ENCODE results near the gene PTPRN2. TPM values are rescaled to one million over a fixed set of nuclear protein-coding genes. Genes with fewer than 3 reads are reported as not detected.

Gene PTPRN2
- total and polyA plus RNA-seq, 9 of the 15 experiments (the other 6 are each of a cell fraction or from before 2014, with no cell fraction given), result not detected

GRCh38 chr7:157820796-157821195 lies 766.8 kb downstream of the PTPRN2 start:
- POLR2A ChIA-PET, result interaction anchor here (0.6 kb wide), 1 partner anchor 106 kb away, joined by 3 read pairs; no protein-coding TSS in a partner anchor
- Histone ChIP-seq H3K4me1 (replicated peaks in 1 of 2; ENCODE audit: control insufficient read depth in 2 of 2, insufficient read depth in 2 of 2, low read length in 2 of 2) (peaks cover 0 to 8% of the 10 kb centered on the region in 2 experiments; a peak in 1 of 5 replicates), H2AFZ (ENCODE audit: low read depth, low read length) (no peak overlapping the region), H3K4me2 (ENCODE audit: insufficient read depth, low read length) (no peak overlapping the region), H3K9ac (ENCODE audit: insufficient read depth in 1 of 2, low read depth in 2 of 2, low read length in 2 of 2) (no peak overlapping the region), H3K36me3 (ENCODE audit: control insufficient read depth, insufficient read depth, low read length) (no peaks in the 10 kb centered on the region), H3K9me1 (ENCODE audit: control insufficient read depth, insufficient read depth, low read length) (no peaks in the 10 kb centered on the region), H3K4me3 (no peak overlapping the region), H3K27me3 (ENCODE audit: control insufficient read depth in 2 of 2, insufficient read depth in 2 of 2, low read length in 2 of 2) (peaks cover 0 to 42% of the 10 kb centered on the region in 2 experiments; a peak in 3 of 5 replicates), H3K79me2 (ENCODE audit: control insufficient read depth, insufficient read depth, low read length) (no peaks in the 10 kb centered on the region), H4K20me1 (replicated peaks; ENCODE audit: control insufficient read depth, insufficient read depth, low read length) (peaks cover 2% of the 10 kb centered on the region; the same call in 1 of the 2 replicates), H3K27ac (ENCODE audit: extremely low read depth, low read depth, low read length) (no peak overlapping the region), H3K9me3 (replicated peaks; ENCODE audit: control insufficient read depth, insufficient read depth, low read depth, low read length) (no peaks in the 10 kb centered on the region; the same call in 1 of the 2 replicates)
- in situ Hi-C loops (cut with MboI), result loop anchor here (10.0 kb wide), 1 partner anchor 766 kb away; no protein-coding TSS in a partner anchor
- no TSS peak for BruUV-seq (replicated peaks)
- TF ChIP-seq FOS (IDR thresholded peaks at IDR 0.05; ENCODE audit: extremely low read depth, insufficient read length), result no peak
- TF ChIP-seq EZH2 (IDR thresholded peaks at IDR 0.05; ENCODE audit: borderline replicate concordance, low read depth, low read length), result no peak
- TF ChIP-seq MYC (IDR thresholded peaks at IDR 0.05; ENCODE audit: low read depth, low read length), result no peak
- no peak for TF ChIP-seq MYC (CRISPR knock-in tag; IDR thresholded peaks at IDR 0.05; ENCODE audit: borderline replicate concordance, low read depth)
- no peak for TF ChIP-seq ZKSCAN8 (CRISPR knock-in tag; IDR thresholded peaks at IDR 0.05)
- no peak for TF ChIP-seq ZNF696 (CRISPR knock-in tag; conservative IDR thresholded peaks at IDR 0.05)
- TF ChIP-seq SUPT5H (IDR thresholded peaks at IDR 0.05), result no peak
- TF ChIP-seq CREB3 (tag; conservative IDR thresholded peaks at IDR 0.05; ENCODE audit: low read depth), result no peak
- TF ChIP-seq NFIX (CRISPR knock-in tag; IDR thresholded peaks at IDR 0.05; ENCODE audit: low read depth), result no peak
- TF ChIP-seq PYGO2 (tag; IDR thresholded peaks at IDR 0.05), result no peak
- TF ChIP-seq ZKSCAN3 (CRISPR knock-in tag; IDR thresholded peaks at IDR 0.05), result no peak
- no peak for TF ChIP-seq NR0B1 (IDR thresholded peaks at IDR 0.05; ENCODE audit: partially characterized antibody)
- TF ChIP-seq PML (IDR thresholded peaks at IDR 0.05; ENCODE audit: low read length), result no peak
- TF ChIP-seq FIP1L1 (IDR thresholded peaks at IDR 0.05; ENCODE audit: low read depth, low read length, poor library complexity, severe bottlenecking), result no peak
- no peak for TF ChIP-seq ZNF134 (CRISPR knock-in tag; conservative IDR thresholded peaks at IDR 0.05)
- no peak for TF ChIP-seq ARNT (IDR thresholded peaks at IDR 0.05)
- TF ChIP-seq PHB (CRISPR knock-in tag; IDR thresholded peaks at IDR 0.05), result no peak
- TF ChIP-seq KLF16 (IDR thresholded peaks at IDR 0.05), result no peak
- no peak for TF ChIP-seq ZNF592 (IDR thresholded peaks at IDR 0.05)
- no peak for ATAC-seq
- whole genome bisulfite sequencing (ENCODE audit: insufficient coverage, low coverage, missing lambda C conversion rate), result 0% methylated on average over 4 of the region's 4 CpGs
- intact Hi-C loops (cut with micrococcal nuclease), result no loop called here
- no peak for DNase-seq (ENCODE audit: extremely low read depth in 1 of 4, low spot score in 3 of 4)
- no peak for FAIRE-seq
- CTCF ChIA-PET (ENCODE audit: low intra/inter-chr PET ratio), result no interaction called here
